Neural cell (in vitro differentiated cells): Measurements from ENCODE around the gene SYNJ1.

Experiments used
- EP300 ChIP-seq: fragments of 450-650 bp; conservative IDR thresholded peaks from 2 replicates; pipeline ENCODE4 v1.6.1; 2014; ENCODE audit warnings: antibody characterized with exemption, mild to moderate bottlenecking, moderate library complexity; ENCODE audit not compliant: poor library complexity, severe bottlenecking
- EZH2 ChIP-seq: fragments of 200-600, 300-800 bp; shearing (Covaris generic), sonication (generic); IDR thresholded peaks from 2 replicates; pipeline ENCODE4 v1.6.1; 2014; ENCODE audit warnings: antibody characterized with exemption, low read length, borderline replicate concordance, mild to moderate bottlenecking; ENCODE audit not compliant: insufficient read depth, poor library complexity, severe bottlenecking
- POLR2AphosphoS5 ChIP-seq: IDR thresholded peaks from 2 replicates; pipeline ENCODE4 v1.6.1; 2012
- RAD21 ChIP-seq: fragments of 450-650 bp; conservative IDR thresholded peaks from 2 replicates; pipeline ENCODE4 v1.6.1; 2014; ENCODE audit warnings: antibody characterized with exemption, mild to moderate bottlenecking, moderate library complexity
- REST ChIP-seq: IDR thresholded peaks from 2 replicates; pipeline ENCODE4 v1.6.1; 2012; ENCODE audit warnings: borderline replicate concordance
- SMC3 ChIP-seq: fragments of 450-650 bp; conservative IDR thresholded peaks from 2 replicates; pipeline ENCODE4 v1.6.1; 2014; ENCODE audit warnings: antibody characterized with exemption, mild to moderate bottlenecking, moderate library complexity; ENCODE audit not compliant: poor library complexity
- TF ChIP-seq, protein P1 (sequence below): fragments of 450-650 bp; IDR thresholded peaks from 2 replicates; pipeline ENCODE4 v1.5.1; 2014; ENCODE audit warnings: antibody characterized with exemption, mild to moderate bottlenecking, moderate library complexity; ENCODE audit not compliant: poor library complexity, severe bottlenecking

DNA sequence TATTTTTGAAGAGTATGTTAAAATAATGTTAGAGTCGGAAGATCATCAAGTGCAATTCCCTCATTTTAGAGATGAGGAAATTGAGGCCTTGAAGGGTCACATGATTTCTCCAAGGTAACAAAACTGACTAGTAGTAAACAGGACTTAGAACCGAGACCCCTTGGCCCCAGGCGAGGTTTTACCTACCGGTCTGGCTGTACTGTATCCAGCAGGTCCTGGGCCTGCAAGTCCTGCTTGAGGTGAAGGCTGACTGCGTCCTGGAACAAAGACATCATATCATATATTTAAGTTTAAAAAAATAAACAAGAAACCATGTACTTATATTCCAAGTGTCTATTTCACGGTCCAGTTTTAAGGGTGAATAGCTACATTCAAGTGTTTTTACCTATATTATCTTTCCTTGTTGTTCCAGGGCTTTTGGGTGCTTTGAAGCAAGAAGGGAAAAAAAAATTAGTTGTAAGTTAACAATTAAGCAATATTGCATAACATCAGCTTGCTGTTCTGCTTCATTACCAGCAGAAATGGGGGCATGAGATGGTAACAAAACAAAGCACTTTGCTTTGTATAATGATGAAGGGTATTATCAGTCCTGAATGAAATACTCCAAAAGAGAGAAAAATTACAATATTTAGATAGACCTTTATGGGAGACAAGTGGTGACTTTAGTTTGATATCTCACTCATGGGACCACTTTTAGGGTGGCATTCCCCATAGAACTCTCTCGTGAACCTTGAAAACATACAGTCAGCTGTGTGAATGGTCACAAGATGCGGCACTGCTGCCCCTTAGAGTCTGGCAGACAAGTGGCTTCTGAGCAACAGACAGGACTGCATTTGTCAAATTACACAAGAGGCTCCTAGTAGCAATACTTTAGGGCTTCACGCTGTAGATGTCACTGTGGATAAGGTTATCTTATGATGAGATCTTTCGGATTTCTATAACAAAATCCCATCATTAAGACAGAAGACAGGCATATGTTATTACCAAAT is 85.8 kb downstream of the SYNJ1 start:
- TF ChIP-seq, protein P1, sequence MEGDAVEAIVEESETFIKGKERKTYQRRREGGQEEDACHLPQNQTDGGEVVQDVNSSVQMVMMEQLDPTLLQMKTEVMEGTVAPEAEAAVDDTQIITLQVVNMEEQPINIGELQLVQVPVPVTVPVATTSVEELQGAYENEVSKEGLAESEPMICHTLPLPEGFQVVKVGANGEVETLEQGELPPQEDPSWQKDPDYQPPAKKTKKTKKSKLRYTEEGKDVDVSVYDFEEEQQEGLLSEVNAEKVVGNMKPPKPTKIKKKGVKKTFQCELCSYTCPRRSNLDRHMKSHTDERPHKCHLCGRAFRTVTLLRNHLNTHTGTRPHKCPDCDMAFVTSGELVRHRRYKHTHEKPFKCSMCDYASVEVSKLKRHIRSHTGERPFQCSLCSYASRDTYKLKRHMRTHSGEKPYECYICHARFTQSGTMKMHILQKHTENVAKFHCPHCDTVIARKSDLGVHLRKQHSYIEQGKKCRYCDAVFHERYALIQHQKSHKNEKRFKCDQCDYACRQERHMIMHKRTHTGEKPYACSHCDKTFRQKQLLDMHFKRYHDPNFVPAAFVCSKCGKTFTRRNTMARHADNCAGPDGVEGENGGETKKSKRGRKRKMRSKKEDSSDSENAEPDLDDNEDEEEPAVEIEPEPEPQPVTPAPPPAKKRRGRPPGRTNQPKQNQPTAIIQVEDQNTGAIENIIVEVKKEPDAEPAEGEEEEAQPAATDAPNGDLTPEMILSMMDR, result no peak
- TF ChIP-seq RAD21 (no peak), EP300 (no peak), POLR2AphosphoS5 (no peak), REST (no peak), EZH2 (no peak), SMC3 (no peak)
